NCI-H1694 treated with DMSO at 0.1 percent for 48 hours (cell line): ENCODE measurements around the gene ANKRD10.

ENCODE experiments used
- DNase-seq: peaks from one replicate; lab custom pipeline; 2025; lab: John Stamatoyannopoulos, UW

The ANKRD10 gene

DNA sequence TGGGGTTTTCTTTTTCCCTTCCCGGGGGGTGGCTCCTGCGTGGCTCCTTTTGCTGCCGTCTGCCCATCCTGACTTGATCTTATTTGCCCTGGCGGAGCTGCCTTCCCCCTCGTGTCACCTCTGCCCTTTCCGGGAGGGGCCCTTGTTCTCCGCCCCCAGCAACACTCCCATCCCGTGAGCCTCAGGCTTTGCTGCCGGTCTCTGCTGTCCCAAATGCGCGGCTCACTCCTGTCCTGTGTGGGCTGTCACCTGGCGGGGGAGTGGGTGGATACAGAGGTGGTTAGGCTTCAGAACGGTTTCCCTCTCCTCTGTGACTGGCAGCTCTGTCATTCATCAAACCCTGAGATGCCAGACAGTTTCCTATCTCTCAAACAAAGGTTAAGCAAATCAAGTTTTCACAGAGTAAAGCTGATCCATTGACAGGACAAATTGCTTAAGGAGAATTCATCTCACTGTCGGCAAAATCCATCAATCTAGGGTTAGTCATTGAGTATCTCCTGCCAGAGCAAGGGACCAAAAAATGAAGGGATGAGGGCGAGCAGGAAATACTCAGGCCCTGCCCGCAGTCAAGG is 84.0 kb downstream of the ANKRD10 start:
- DNase-seq = no peak

DNA sequence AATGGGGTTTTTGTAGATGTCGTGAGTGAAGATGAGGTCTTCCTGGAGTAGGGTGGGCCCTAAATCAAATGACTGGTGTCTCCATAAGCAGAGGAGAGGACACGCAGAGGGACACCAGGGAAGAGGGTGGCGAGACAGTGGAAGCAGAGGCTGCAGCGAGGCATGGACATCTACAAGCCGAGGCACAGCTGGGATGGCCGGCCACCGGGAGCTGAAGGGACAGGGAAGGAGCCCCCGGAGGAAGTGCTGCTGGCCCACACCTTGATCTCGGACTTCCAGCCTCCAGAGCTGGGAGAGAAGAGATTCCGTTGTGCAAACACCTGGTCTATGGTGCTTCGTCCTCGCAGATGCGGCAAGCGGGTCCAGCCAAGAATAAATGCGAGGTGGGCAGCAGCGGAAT is 84.5 kb downstream of the ANKRD10 start:
- no peak for DNase-seq

DNA sequence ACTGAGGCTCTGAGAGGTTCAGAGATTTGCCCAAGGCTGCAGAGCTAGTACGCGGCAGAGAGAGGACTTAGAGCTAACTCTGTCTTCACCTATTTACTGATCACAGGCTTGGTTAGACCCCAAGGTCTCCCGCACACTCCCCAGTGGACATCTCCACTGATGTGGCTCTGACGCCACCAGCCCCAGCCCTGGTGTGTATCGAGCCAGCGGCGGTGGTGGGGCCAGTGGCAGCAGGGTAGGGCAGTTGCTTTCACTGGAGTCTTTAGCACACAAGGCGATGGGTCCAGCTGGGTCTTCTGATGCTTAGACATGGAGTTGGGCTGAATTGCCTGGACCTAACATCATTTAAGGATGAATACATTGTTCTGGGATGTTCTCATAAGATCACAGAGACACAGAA is 85.4 kb downstream of the ANKRD10 start:
- DNase-seq = no peak

DNA sequence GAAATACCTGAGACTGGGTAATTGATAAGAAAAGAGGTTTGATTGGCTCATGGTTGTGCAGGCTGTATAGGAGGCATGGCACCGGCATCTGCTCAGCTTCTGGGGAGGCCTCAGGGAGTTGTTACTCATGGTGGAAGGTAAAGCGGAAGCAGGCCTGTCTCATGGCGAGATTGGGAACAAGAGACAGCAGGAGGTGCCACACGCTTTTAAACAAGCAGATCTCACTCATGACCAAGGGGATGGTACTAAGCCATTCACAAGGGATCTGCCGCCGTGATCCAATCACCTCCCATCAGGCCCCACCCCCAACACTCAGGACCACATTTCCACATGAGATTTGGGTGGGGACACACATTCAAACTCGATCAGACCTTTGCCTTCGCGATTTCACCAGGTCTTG is 86.2 kb downstream of the ANKRD10 start:
- DNase-seq = no peak
